NCI-H2227 (cell line): ENCODE results near the gene NOSIP.

Source experiments
- DNase-seq: peaks from one replicate; lab custom pipeline; 2025; ENCODE audit not compliant: unreplicated experiment; lab: John Stamatoyannopoulos, UW

The NOSIP gene

GRCh38 chr19:49574206-49574755 lies 6.1 kb downstream of the NOSIP start:
- DNase-seq = no peak

- no peak for DNase-seq
Observed at GRCh38 chr19:49573425-49573824, 6.9 kb downstream of the NOSIP start.

GRCh38 chr19:49573009-49573408 lies 7.3 kb downstream of the NOSIP start:
- DNase-seq = no peak

- peak; percentile 15 for DNase-seq
Observed at GRCh38 chr19:49570997-49571676, 9.2 kb downstream of the NOSIP start.

- DNase-seq = peak; percentile 79
Observed at GRCh38 chr19:49570138-49570856, 10.1 kb downstream of the NOSIP start.

GRCh38 chr19:49567861-49568441 lies 12.4 kb downstream of the NOSIP start:
- DNase-seq = no peak

GRCh38 chr19:49566302-49566701 lies 14.1 kb downstream of the NOSIP start:
- DNase-seq = no peak

GRCh38 chr19:49565261-49565660 lies 15.1 kb downstream of the NOSIP start:
- DNase-seq = no peak

- no peak for DNase-seq
Observed at GRCh38 chr19:49564616-49565045, 15.7 kb downstream of the NOSIP start.

GRCh38 chr19:49560358-49560900 lies 19.9 kb downstream of the NOSIP start:
- no peak for DNase-seq

GRCh38 chr19:49559928-49560327 lies 20.4 kb downstream of the NOSIP start:
- DNase-seq = no peak

GRCh38 chr19:49559443-49559842 lies 20.9 kb downstream of the NOSIP start:
- DNase-seq = no peak

- DNase-seq = no peak
Observed at GRCh38 chr19:49558591-49558990, 21.8 kb downstream of the NOSIP start.

- DNase-seq = no peak
Observed at GRCh38 chr19:49557641-49558325, 22.6 kb downstream of the NOSIP start.

- DNase-seq = no peak
Observed at GRCh38 chr19:49556412-49557398, 23.7 kb downstream of the NOSIP start.

- DNase-seq = peak; percentile 26
Observed at GRCh38 chr19:49555600-49556411, 24.6 kb downstream of the NOSIP start.

GRCh38 chr19:49554701-49555181 lies 25.6 kb downstream of the NOSIP start:
- DNase-seq = no peak

GRCh38 chr19:49553451-49554271 lies 26.7 kb downstream of the NOSIP start:
- DNase-seq = no peak
